Measurements from ENCODE around the gene FBXW12. TPM values are rescaled to one million over a fixed set of nuclear protein-coding genes. Genes with fewer than 3 reads are reported as not detected.
"Not testable (repeated sequence)": the region's sequence is repeated elsewhere in the genome, so short reads cannot be mapped to it uniquely, and the experiment has no call there.

The FBXW12 gene, protein sequence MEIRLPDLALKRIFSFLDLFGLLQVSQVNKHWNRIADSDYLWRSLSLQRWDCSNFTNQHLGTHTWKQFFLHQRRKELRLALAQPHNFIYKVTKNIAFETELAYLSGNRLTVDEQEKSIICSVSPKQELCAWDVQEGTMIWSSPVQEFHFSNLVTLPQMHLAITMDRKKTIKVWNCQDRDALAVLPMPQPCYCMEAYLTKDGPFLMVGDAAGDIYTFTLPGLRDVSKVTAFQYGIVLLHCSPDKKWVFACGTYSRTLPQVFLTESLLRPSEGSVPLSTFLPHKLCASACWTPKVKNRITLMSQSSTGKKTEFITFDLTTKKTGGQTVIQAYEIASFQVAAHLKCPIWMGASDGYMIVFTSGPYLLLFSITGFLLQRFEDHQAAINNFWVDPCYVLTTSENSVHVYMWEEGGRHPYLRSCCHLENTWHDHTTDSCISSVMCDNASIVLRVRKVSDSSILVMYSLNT
- total RNA-seq (2014; rRNA removed; shearing (Covaris generic)), result not detected in 2 replicates

GRCh38 chr3:48371651-48372376 is at the start of gene FBXW12:
FBXW12 (plus strand) TSS chr3:48372219; CDS start chr3:48372768, 549 bp downstream.
- Histone ChIP-seq H3K4me1 (replicated peaks) (no peaks in the 10 kb centered on the region), H3K27ac (no peak within 1 kb of the TSS), H3K4me3 (no peak within 1 kb of the TSS)

DNA sequence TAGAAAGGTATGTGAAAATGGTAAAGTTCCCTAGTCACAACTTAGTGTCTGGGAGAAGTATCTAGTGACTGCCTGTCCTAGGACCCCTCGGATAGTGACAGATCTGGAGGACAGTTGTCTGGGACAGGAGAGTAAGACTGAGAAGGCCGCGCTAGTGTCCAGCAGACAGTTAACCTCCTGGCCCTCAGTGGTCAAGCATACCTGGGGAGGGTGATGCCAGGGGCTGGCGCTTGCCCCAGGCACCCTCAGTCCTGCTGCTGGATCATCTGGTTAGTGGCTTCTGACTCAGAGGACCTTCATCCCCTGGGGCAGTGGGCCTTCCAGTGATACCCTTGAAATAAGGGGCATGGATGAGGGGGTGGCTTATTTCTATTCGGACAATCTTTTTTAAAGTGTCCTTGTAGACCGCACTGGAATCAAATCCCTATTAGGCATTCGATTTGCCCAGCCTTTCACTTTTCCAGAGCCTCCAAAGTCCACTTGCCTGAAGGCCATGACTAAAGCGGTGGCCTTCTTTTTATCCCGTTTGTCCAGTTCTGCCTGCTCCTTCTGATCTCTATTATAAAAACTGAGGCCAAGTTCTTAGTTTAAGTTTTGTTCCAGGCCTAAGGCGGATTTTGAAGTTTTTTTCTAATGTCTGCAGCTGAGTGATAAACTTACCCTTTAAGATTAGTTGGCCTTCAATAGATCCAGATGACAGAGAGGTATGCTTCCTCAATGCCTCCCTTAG is 40.1 kb upstream of the FBXW12 start:
- H3K36me3 ChIP-seq; H3K4me3 ChIP-seq; H3K4me1 ChIP-seq (replicated peaks); DNase-seq (ENCODE audit: low read depth in 1 of 2, low spot score in 2 of 2); H3K27me3 ChIP-seq (replicated peaks); H3K27ac ChIP-seq; H3K9me3 ChIP-seq (replicated peaks): not testable (repeated sequence)

More at GRCh38 chr3:48371651-48372376, at the start of gene FBXW12:
- Histone ChIP-seq H3K36me3 (no peaks in the 10 kb centered on the region), H3K27me3 (replicated peaks) (no peaks in the 10 kb centered on the region), H3K9me3 (replicated peaks) (no peaks in the 10 kb centered on the region)
- no peak for DNase-seq (ENCODE audit: low read depth in 1 of 2, low spot score in 2 of 2)

- DNase-seq (ENCODE audit: low read depth in 1 of 2, low spot score in 2 of 2); H3K27ac ChIP-seq; H3K9me3 ChIP-seq (replicated peaks); H3K27me3 ChIP-seq (replicated peaks); H3K4me3 ChIP-seq; H3K36me3 ChIP-seq: not testable (repeated sequence)
- peaks cover 13% of the 10 kb centered on the region for H3K4me1 ChIP-seq (replicated peaks)
Measured at GRCh38 chr3:48333346-48334245, 38.4 kb upstream of the FBXW12 start, which contains the start of gene SPINK8. SPINK8 (minus strand) TSS chr3:48333661; CDS start chr3:48328341, 5,320 bp downstream.

DNA sequence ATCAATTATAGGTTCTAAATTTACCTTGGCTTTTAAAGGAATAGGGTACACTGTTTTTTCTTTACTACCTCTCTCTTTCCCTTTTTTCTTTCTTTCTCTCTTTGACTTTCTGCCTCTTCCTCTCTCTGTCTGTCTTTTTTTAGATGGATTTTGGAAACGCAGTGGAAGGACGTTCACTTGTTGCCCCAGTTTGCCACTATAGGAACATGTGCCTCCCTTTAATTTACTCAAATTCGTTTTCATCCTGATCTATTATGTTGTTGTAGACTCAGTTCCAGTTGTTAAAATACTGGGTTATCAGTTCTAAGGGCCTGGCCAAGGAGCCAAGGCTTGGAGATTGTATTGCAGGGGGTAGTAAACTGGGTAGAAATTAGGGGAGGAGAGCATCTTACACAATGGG is 37.4 kb upstream of the FBXW12 start:
- no peaks in the 10 kb centered on the region for H3K27me3 ChIP-seq (replicated peaks)
- H3K9me3 ChIP-seq (replicated peaks), result no peaks in the 10 kb centered on the region; the same call in 1 of the 2 replicates
- DNase-seq (ENCODE audit: low read depth in 1 of 2, low spot score in 2 of 2), result no peak
- no peak overlapping the region for H3K4me3 ChIP-seq
- H3K27ac ChIP-seq, result no peak overlapping the region
- peaks cover 16% of the 10 kb centered on the region for H3K4me1 ChIP-seq (replicated peaks)
- H3K36me3 ChIP-seq, result no peaks in the 10 kb centered on the region

- peaks cover 16% of the 10 kb centered on the region for H3K4me1 ChIP-seq (replicated peaks)
- H3K4me3 ChIP-seq; DNase-seq (ENCODE audit: low read depth in 1 of 2, low spot score in 2 of 2); H3K36me3 ChIP-seq; H3K27me3 ChIP-seq (replicated peaks); H3K9me3 ChIP-seq (replicated peaks); H3K27ac ChIP-seq: not testable (repeated sequence)
Measured at GRCh38 chr3:48335286-48335685, 36.7 kb upstream of the FBXW12 start.

GRCh38 chr3:48337536-48337935 is 34.5 kb upstream of the FBXW12 start:
- not testable (repeated sequence) for H3K9me3 ChIP-seq (replicated peaks); H3K27me3 ChIP-seq (replicated peaks); H3K36me3 ChIP-seq; H3K4me3 ChIP-seq
- Histone ChIP-seq H3K27ac (peak overlapping the region; percentile 17), H3K4me1 (replicated peaks) (peaks cover 16% of the 10 kb centered on the region)
- peak; percentile 49 to 52 for DNase-seq (ENCODE audit: low read depth in 1 of 2, low spot score in 2 of 2)

GRCh38 chr3:48338635-48339034 is 33.4 kb upstream of the FBXW12 start:
- no peak for DNase-seq (ENCODE audit: low read depth in 1 of 2, low spot score in 2 of 2)

DNA sequence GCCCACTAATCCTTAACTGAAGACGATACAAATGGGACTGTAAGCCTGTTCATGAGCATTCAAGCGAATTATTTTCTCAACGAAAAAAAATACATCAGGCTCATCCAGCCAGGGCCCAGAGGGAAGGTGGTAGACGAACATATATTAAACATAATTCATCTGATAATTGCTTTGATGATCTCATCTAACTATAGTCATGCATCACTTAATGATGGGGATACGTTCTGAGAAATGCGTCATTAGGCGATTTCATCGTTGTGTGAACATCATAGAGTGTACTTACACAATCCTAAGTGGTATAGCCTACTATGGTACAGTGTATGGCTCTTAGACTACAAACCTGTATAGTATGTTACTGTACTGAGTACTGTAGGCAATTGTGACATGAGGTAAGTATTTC is 28.6 kb upstream of the FBXW12 start:
- DNase-seq (ENCODE audit: low read depth in 1 of 2, low spot score in 2 of 2), result no peak
- Histone ChIP-seq H3K27ac (no peak overlapping the region), H3K4me3 (no peak overlapping the region), H3K9me3 (replicated peaks) (no peaks in the 10 kb centered on the region), H3K4me1 (replicated peaks) (peaks cover 5% of the 10 kb centered on the region; the same call in 1 of the 2 replicates), H3K27me3 (replicated peaks) (no peaks in the 10 kb centered on the region; the same call in 1 of the 2 replicates), H3K36me3 (no peaks in the 10 kb centered on the region)

More at GRCh38 chr3:48338635-48339034, 33.4 kb upstream of the FBXW12 start:
- Histone ChIP-seq H3K4me1 (replicated peaks) (peaks cover 16% of the 10 kb centered on the region), H3K27ac (no peak overlapping the region), H3K4me3 (no peak overlapping the region), H3K27me3 (replicated peaks) (no peaks in the 10 kb centered on the region), H3K36me3 (no peaks in the 10 kb centered on the region), H3K9me3 (replicated peaks) (no peaks in the 10 kb centered on the region; the same call in 1 of the 2 replicates)

DNA sequence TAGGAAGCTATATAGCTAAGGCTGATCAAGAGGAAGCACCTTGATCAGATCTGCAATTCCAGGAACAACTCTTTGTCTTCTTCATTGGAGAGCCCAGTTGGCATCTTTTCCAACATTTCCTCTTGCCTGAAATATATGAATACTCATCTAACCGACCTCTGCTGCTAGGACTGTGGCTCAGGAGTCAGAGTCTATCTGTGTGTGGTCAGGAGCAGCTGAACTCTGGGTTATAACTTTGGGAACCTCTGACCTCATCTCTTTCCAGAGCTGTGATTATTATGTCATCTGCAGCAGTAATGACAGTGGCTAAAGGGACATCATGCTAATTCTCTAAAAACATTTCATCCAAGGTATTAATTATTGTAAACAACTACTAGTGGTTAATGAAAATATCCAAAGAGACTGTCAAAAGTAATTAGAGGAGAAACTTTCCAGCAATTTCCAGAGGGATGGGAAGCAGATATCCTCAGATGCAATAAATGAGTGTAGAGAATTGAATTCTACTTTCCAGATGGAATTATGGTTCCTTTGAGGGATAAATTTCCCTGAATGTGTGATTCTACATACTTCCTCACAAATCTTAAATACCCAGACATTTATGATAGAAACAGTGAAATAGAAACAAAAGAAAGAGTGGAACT is 27.0 kb upstream of the FBXW12 start:
- no peak overlapping the region for H3K4me3 ChIP-seq
- H3K27ac ChIP-seq, result no peak overlapping the region
- no peak for DNase-seq (ENCODE audit: low read depth in 1 of 2, low spot score in 2 of 2)
- no peaks in the 10 kb centered on the region; the same call in 1 of the 2 replicates for H3K27me3 ChIP-seq (replicated peaks)
- no peaks in the 10 kb centered on the region for H3K36me3 ChIP-seq
- no peaks in the 10 kb centered on the region for H3K4me1 ChIP-seq (replicated peaks)
- no peaks in the 10 kb centered on the region for H3K9me3 ChIP-seq (replicated peaks)

DNA sequence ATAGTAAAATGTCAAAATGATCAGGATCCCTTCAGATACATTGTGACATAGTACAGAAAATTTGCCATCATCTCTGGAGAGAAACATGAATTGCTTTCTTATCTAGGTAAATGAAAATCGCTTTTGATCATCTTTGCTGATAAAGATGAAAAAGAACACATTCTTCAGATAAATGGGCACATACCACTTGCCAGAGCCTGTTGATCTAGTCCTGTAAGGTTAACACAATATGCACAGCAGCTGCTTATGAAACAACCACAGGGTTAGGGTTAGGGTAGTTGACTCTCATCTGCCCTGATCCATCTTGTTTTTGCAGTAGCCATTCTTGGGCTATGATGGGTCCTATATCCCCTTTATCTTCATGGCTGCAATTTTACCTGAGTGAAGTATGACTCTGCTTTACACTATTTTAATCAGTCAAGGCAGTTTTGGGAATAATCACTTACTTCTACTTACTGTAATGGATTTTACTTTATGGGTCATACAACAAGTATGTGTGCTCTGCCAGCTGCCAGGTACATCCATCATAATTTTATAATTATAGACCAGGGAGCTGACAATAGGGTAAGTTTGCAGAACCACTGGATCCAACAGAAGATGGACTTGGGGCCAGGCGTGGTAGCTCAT is 26.0 kb upstream of the FBXW12 start:
- no peak overlapping the region for H3K4me3 ChIP-seq
- no peaks in the 10 kb centered on the region for H3K4me1 ChIP-seq (replicated peaks)
- no peaks in the 10 kb centered on the region; the same call in 1 of the 2 replicates for H3K27me3 ChIP-seq (replicated peaks)
- H3K27ac ChIP-seq, result no peak overlapping the region
- no peaks in the 10 kb centered on the region for H3K36me3 ChIP-seq
- DNase-seq (ENCODE audit: low read depth in 1 of 2, low spot score in 2 of 2), result no peak
- H3K9me3 ChIP-seq (replicated peaks), result no peaks in the 10 kb centered on the region

DNA sequence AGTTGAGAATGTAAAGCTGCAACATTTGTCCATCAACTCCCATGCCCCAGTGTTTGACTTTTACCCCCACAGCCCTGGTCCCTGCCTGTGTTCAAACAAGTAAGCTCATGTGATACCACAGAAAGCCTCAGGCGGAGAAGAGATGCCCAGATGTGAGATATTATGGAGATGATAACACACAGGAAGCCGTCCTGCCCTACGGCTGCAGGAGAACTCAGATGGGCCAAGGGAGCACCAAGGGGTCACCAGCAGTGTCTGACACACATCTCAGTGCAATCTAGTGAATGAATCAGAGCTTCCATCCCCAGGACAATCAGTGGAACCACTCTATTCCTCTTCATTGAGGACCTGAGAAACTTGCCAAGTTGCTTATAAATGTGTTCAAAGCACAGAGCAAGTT is 24.5 kb upstream of the FBXW12 start:
- Histone ChIP-seq H3K36me3 (no peaks in the 10 kb centered on the region), H3K4me3 (no peak overlapping the region), H3K27me3 (replicated peaks) (peaks cover 3% of the 10 kb centered on the region; the same call in 1 of the 2 replicates), H3K4me1 (replicated peaks) (no peaks in the 10 kb centered on the region), H3K9me3 (replicated peaks) (no peaks in the 10 kb centered on the region), H3K27ac (no peak overlapping the region)
- DNase-seq (ENCODE audit: low read depth in 1 of 2, low spot score in 2 of 2), result no peak

DNA sequence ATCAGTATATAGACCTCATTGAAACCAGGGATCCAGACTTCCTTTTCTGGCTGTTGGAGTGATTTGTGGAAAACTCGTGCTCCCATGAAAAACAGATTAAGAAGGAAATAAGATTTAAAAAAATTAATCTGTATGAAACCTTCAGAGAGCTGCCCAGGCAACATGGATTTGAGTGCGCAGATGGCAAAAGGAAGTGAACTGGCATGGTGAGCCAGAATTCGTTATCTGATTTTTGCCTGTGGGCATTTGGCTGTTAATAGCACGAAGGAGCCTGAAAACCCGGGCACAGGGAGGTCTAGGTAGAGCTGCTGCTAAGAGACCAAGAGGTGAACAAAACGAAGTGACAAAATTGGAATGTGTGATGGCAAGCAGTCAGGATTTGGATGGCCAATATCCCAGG is 19.5 kb upstream of the FBXW12 start:
- no peak for DNase-seq (ENCODE audit: low read depth in 1 of 2, low spot score in 2 of 2)
- no peaks in the 10 kb centered on the region for H3K36me3 ChIP-seq
- H3K27ac ChIP-seq, result no peak overlapping the region
- H3K9me3 ChIP-seq (replicated peaks), result no peaks in the 10 kb centered on the region
- H3K27me3 ChIP-seq (replicated peaks), result 0 out of 2 replicates have a peak, but pooled peaks cover 3% of the 10 kb centered on the region
- no peak overlapping the region for H3K4me3 ChIP-seq
- H3K4me1 ChIP-seq (replicated peaks), result no peaks in the 10 kb centered on the region
